ENCODE data around the gene PMVK.

The PMVK gene

GRCh38 chr1:154970631-154971340 lies 34.3 kb upstream of the PMVK start, which contains the start of gene SHC1:
Gene SHC1 (minus strand): TSS chr1:154970747. CDS start chr1:154970526, 221 bp downstream.
- H3K4me3 ChIP-seq (replicated peaks; ENCODE audit: low read depth, low read length), result peak within 1 kb of the TSS; percentile 72
- DNase-seq (ENCODE audit: extremely low read depth, low read depth), result peak; percentile 84
- no peak for TF ChIP-seq CTCF (IDR thresholded peaks at IDR 0.05; ENCODE audit: low read depth, low read length, missing control alignments)

- peak overlapping the region; percentile 72 for H3K4me3 ChIP-seq (replicated peaks; ENCODE audit: low read depth, low read length)
Observed at GRCh38 chr1:154969860-154970452, 33.4 kb upstream of the PMVK start.

GRCh38 chr1:154969246-154969645 lies 32.7 kb upstream of the PMVK start:
- DNase-seq (ENCODE audit: extremely low read depth, low read depth), result no peak
- peak overlapping the region; percentile 72 for H3K4me3 ChIP-seq (replicated peaks; ENCODE audit: low read depth, low read length)
- no peak for TF ChIP-seq CTCF (IDR thresholded peaks at IDR 0.05; ENCODE audit: low read depth, low read length, missing control alignments)

More at GRCh38 chr1:154969860-154970452, 33.4 kb upstream of the PMVK start:
- TF ChIP-seq CTCF (IDR thresholded peaks at IDR 0.05; ENCODE audit: low read depth, low read length, missing control alignments), result no peak
- no peak for DNase-seq (ENCODE audit: extremely low read depth, low read depth)

- no peak for TF ChIP-seq CTCF (IDR thresholded peaks at IDR 0.05; ENCODE audit: low read depth, low read length, missing control alignments)
- peak overlapping the region; percentile 72 for H3K4me3 ChIP-seq (replicated peaks; ENCODE audit: low read depth, low read length)
- DNase-seq (ENCODE audit: extremely low read depth, low read depth), result no peak
Observed at GRCh38 chr1:154968731-154969130, 32.2 kb upstream of the PMVK start.

GRCh38 chr1:154967331-154967950 lies 30.9 kb upstream of the PMVK start:
- no peak overlapping the region for H3K4me3 ChIP-seq (replicated peaks; ENCODE audit: low read depth, low read length)
- TF ChIP-seq CTCF (IDR thresholded peaks at IDR 0.05; ENCODE audit: low read depth, low read length, missing control alignments), result no peak
- no peak for DNase-seq (ENCODE audit: extremely low read depth, low read depth)

GRCh38 chr1:154966111-154966510 lies 29.6 kb upstream of the PMVK start:
- no peak overlapping the region for H3K4me3 ChIP-seq (replicated peaks; ENCODE audit: low read depth, low read length)
- no peak for TF ChIP-seq CTCF (IDR thresholded peaks at IDR 0.05; ENCODE audit: low read depth, low read length, missing control alignments)
- DNase-seq (ENCODE audit: extremely low read depth, low read depth), result no peak

All from HFF-Myc (cell line).